ENCODE results near the gene GOLGA6L7.
"Not testable (repeated sequence)": the region's sequence is repeated elsewhere in the genome, so short reads cannot be mapped to it uniquely, and the experiment has no call there.

GRCh38 chr15:28849766-28850165 is 1.3 kb upstream of the GOLGA6L7 start:
- TF ChIP-seq CTCF (IDR thresholded peaks at IDR 0.05; ENCODE audit: low read depth, low read length); POLR2A (IDR thresholded peaks at IDR 0.05; ENCODE audit: extremely low read depth, insufficient read length); MAX (IDR thresholded peaks at IDR 0.05; ENCODE audit: low read depth, low read length); MYC (IDR thresholded peaks at IDR 0.05; ENCODE audit: low read depth, low read length): not testable (repeated sequence)
